Femur (tissue), 1 donor: ENCODE results near the gene LAMA2.

Experiments
- DNase-seq: peaks from one replicate; pipeline ENCODE4 v3.0.0-alpha.2; 2017

Gene LAMA2

DNA sequence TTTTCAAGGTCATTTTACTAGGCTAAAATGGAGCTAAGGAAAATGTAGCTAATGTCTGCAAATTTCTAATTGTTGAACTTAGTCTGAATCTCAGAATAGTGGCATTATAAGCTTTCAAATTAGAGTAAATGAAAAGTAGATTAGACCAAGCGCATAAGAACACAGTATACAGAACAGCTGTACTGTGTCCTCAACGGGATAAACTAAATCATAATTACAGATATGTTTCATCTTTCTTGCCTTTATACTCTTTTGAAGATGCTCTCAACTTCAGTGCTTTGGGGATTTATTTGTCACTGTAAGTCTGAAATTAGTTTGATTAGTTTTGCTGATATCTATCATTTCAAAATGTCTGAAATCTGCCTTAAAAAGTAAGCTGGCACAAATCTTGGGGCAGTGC is 305.4 kb downstream of the LAMA2 start:
- DNase-seq: no peak

DNA sequence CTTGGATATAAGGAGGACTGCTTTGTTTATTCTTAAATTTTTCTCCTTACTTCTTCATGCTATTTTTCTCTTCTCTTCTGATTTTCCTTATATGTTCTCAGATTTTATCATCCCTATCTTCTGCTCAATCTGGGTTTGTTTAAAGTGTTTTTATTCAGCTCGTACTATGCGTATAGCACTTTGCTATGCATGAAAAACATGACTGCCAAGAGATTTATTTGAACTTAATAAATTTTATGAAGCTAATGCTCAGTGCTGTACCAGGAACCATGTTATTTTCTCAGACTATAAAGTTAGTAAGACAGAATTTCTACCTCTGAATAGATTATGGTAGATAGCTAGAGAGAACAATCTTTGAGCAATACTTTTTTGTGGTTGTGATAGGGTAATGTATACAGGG is 305.9 kb downstream of the LAMA2 start:
- DNase-seq: no peak

DNA sequence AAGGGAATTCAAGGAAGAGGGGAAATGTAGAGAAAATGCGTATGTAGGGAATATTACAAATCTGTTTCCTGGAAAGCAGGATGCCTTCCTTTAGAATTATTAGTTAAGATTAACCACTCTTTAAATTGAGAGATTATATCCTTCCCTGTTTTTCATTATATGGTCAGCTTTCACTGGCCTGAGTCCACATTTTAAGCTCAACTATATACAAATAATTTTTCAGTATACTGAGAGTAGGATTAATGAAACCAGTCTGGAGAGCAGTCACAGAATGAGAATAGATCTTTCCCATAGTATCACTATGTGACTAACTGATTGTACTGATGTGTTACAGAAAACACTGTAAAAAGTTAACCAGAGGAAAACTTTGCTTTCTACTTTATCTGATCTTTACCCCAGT is 306.3 kb downstream of the LAMA2 start:
- DNase-seq: no peak

DNA sequence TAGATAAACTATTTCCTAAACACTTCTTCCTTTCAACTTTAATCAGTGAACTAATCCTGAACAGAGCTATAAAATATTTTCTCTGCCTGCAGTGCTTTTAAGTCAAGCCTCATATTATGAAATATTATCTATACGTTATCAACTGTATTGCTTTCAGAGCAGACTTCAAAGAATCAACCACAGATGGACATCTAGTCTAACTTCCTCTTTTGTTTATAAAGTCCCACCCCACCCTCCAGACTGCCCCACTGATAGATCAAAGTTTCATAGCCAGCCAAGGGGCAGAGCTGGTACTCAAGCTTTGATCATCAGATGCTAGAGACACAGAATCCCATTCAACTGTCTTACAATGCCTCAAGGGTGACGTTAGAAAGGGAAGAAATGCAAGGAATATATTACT is 308.3 kb downstream of the LAMA2 start:
- DNase-seq: no peak

DNA sequence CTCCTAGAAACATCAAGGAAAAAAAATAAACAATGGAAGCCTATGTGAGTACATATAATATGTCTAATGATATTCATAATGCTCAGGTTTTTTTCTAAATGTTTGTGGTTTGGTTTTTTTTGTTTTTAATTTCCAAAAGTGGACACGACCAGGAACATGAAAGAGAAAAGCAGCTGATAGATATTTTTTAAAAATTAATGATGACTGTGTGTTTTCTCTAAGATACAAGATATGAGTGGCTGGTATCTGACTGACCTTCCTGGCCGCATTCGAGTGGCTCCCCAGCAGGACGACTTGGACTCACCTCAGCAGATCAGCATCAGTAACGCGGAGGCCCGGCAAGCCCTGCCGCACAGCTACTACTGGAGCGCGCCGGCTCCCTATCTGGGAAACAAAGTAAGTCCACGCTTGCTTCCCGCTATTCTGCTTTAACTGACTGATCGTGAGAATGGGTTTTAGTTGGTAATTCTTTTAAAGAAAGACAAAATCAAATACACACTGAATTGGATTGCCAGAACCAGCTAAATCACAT is 309.6 kb downstream of the LAMA2 start:
- DNase-seq: no peak

DNA sequence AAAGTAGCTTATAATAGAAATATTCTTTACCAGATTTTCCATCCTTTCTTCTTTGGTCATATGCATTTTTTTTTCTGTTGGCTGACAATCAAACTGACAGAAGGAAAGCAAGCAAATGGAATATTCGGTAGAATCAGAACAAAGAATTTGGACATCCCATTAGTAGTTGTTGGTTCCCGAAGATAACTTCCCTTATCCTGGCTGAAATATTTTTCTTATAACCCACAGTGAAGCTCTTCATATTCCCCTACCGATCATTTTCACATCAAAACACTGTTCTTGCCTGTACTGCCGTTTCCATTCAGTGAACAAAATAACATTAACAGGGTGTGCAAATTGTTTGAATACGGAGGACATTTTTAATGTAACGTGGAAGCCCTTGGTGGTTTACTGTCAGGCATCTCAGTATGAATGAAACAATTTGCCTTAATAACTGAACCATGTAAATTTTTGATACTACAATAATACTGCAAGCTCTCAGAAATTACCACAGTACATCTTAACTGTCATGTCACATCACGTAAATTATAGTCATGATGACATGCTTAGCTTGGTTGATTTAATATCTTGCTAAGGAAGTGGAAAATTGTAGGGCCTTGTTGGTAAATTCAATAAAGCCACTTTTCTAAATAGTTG is 311.5 kb downstream of the LAMA2 start:
- no peak for DNase-seq

DNA sequence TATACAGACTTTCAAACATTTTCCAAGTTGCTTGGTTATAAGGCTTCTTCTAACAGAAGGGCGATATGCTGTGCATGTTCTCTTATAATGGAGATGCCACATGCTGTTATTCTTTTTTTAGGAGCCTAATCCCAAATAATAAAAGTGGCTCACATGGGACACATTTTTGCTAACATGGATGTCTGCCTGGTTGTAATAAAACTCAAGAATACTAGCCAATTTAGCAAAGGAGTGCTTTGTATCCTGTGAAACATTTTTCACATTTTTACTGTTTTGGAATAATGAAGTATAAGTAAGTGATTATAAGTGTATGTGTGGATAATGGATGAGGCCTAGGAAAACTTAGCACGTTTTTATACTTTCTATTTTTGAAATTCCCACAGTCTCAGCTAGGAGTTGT is 312.2 kb downstream of the LAMA2 start:
- DNase-seq: no peak

DNA sequence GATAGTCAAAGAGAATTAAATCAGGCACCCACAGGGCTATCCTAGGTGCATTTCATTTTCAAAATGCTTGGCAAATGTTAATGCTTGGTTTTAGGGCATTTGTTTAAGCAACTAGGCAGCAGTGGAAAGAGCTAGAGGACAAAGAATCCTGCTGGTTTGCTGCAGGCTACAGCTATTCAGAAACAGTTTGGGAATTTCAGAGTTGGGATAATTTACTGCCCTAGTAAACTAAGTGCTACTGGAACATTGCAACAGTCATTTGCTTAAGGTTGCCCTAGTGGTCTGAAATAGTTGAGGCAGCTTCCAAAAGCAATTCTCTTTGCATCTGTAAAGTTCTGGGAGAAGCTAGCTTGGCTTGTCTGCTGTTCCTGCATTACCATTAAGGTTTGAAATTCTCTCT is 312.7 kb downstream of the LAMA2 start:
- DNase-seq: no peak

DNA sequence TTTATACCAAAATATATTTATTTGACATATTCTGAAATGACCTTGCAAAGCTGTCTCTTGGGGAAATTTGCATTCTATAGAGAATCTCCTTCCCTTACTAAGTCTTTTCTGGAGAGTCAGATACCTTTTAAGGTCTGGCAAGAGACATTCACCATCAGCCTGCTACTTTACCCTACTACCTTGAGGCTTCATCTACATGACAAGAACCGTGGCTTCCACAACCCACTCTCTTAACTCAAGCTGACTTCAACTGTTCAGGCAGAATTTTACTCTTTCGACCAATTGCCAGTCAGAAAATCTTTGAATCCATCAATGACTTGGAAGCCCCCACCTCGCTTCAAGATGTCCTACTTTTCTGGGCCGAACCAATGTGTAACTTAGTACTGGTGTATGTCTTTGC is 314.2 kb downstream of the LAMA2 start:
- DNase-seq: no peak

DNA sequence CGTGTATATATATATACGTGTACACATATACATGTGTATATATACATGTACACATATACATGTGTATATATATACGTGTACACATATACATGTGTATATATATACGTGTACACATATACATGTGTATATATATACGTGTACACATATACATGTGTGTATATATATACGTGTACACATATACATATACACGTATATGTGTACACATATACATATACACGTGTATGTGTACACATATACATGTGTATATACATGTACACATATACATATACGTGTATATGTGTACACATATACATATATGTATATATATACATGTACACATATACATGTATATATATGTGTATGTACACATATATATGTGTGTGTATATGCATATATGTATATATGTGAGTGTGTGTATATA is 317.2 kb downstream of the LAMA2 start:
- DNase-seq: no peak

DNA sequence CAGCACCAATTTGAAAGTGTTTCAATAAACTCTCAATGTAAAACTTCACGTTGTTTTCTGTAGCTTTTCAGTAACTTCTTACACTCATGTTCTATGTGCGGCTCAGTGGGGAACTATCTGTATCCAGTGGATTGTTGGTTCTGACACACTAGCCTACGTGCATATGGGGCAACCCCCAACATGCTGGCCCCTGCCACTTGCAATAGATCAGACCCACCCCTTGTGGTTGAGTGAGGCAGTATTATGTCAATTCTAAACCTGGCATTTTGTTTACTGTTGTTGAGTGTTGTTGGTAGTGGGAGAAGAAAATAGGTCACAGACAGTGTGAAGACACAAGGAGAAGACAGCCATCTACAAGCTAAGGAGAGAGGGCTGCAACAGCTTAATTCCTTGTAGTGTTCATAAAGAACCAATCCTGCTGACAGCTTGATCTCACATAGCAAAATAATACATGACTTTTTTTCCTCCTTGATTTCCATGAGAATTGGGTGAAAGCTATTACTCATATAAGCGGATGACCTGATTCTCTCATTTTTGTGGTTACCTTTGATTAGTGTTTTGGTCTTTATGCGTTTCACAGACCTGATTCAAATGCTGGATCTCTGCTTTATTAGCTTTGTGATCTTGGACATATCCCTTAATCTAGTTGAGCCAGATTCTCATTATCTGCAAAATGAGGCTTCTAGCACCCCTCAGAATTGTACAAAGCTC is 320.4 kb downstream of the LAMA2 start:
- DNase-seq: no peak

DNA sequence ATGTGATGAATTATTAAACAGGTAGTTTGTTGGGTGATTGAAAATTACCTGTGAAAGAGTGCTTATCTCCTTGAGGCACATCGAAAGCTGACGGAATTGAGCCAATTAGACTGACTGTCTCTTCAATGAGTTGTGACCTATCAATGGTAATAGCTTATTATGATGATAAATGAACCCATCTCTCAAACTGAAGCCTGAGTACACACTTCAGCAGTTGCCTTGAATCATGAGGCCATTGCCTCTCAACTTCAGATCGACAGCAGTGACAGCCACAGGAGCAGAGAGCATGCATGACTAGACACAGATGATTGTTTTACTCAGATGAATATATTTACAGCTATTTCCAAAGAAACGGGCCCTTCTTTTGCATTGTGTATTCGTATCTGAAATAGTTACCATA is 323.9 kb downstream of the LAMA2 start:
- DNase-seq: no peak

DNA sequence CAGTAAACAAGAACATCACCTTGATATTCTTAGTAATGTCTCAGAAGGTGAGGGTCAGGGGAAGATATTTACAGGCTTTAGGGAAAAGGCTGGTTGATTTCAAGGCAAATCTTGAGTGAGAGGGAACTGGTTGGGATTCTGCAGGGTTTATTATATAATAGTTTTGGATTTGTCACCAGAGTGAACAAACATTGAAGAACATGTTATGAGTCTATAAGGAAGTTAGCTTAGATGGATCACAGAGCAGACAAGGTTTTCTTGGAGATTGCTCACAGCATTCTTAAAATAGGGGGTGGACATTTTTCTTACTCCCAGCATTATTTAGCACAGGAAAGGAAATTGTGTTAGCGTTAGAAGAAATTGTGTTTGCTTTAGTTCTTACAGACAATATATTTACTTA is 324.9 kb downstream of the LAMA2 start:
- DNase-seq: no peak

DNA sequence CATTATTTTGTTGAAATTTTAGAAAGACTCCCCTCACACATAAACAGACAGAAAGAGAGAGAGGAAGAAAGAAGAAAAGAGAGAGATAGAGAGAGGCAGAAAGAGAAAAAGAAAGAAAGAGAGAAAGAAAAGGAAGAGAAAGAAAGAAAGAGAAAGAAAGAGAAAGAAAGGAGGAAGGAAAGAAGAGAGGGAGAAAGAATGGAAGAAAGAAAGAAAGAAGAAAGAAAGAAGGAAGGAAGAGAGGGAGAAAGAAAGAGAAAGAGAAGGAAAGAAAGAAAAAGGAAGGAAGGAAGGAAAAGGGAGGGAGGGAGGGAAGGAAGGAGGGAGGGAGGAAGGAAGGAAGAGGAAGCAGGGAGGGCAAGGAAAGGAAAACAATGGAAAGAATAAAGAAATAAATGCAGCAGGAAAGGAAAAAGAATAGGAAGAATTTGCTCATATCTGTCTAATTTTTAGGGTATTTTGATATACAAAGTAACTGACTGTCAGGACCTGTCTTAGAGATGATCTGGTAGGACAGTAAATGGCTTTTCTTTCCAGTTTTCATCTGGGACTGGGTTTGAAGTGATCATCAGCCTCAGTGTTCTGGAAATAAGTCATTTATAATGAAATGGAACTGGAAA is 325.6 kb downstream of the LAMA2 start:
- no peak for DNase-seq

DNA sequence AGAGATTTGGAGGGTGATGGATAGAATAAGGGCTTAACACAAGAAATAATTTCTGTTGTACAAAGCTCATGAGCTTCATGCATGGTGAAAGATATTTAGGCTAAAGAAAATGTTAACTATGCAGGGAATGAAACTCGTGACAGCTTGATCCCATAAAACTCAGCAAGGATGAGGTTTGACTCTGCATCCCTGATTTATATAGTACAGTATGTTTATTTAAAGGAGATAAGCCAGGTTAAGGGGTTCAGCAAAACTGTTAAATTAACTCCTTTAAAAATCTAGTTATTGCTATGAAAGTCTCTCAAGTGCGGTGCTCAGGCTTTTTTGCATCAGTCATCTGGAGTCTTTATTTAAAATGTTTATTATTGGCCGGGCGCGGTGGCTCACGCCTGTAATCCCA is 326.4 kb downstream of the LAMA2 start:
- no peak for DNase-seq

DNA sequence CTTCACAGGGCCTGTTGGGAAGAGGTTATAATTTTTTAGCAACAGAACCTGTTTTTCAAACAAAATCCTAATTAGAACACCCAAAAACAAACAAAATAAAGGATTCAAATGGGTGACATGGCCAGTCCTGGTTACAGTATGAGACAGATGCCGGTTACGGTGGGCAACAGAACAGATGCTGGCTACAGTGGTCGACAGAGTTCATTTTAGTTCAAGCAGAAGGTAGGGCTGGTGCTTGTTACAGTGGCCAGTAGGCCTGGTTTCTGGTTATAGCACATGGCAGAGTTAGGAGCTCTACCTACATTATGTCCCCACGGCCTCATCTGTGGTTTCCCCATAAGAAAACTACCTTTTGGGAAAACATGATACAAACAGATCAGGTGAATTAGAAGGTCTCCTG is 327.7 kb downstream of the LAMA2 start:
- DNase-seq: no peak

DNA sequence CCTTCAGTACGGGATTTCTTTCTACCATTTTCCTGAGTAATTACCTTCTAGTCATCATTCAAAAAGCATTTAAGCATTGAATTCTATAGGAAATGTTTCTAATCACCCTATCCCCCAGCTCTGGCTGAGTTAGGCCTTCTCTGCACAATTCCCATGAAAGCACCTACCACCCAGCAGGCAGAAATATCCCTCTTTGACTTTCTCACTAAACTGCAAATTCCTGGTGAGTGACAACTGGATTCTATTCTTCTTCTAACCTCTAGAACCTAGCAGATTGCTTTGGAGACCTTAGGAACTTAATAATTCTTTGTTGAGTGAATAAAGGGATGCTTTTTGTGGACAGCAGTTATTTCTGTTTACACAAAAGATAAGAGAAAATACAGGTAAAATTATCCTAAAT is 328.7 kb downstream of the LAMA2 start:
- DNase-seq: no peak

DNA sequence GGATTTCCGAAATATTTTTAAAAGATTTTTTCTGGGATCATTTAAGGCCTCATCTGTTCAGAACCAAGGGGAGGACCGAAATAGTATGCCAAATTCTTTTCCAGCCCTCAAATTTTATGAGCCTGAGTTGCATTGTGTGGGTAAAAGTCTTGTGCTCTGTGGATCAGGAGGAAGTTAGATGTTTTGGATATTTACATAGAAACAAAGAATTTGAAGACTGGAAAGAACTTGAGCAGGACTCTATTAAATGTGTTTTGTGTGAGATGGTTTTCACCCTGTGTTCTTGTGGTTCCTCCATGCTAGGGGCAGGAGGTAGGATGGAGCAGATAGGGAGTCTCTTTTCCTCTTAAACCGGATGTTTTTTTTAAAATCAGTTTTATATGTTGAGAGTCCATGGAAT is 329.1 kb downstream of the LAMA2 start:
- no peak for DNase-seq

DNA sequence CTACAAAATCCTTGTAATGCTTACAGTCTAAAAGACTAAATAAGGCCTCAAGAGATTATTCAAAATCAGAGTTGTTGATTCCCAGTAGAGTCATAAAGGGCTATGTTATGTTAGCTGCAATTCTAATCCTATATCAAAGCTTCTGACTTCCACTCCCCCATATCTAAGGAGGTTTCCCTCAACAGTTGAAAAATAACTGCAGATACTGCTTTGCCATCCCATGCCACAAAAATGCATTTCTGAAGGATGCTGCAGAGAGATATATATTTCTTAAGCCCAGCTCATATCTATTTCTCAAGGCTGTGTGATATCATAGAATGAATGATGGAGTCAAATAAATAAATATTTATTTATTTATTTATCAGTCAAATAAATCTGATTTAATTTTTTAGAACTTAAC is 332.3 kb downstream of the LAMA2 start:
- no peak for DNase-seq

DNA sequence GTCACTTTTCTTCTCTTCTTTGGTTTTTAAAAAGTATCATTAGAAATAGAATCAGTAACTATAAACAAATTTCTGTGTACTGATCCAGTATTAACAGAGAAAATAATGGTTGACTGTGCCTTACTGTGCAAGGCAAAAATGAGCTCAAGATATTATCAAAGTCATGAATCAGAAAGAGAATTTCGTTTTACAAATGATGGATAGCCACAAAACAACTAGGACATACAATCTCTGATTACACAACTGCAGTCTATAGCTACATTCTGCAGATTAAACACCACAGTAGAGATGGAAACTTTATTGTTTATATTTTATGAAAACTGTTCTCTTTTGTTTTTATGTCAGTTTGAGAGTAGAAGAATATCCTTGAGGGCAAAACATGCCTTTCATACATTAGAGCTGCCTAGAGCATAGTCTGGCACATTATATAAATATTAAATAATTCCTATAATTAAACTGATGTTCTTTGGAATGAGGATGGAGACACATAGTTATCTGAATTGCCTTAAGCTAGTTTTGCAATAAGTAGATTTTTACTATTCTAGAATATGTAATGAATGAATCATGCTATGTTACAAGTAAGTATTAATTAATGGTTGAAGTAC is 333.1 kb downstream of the LAMA2 start:
- DNase-seq: no peak

DNA sequence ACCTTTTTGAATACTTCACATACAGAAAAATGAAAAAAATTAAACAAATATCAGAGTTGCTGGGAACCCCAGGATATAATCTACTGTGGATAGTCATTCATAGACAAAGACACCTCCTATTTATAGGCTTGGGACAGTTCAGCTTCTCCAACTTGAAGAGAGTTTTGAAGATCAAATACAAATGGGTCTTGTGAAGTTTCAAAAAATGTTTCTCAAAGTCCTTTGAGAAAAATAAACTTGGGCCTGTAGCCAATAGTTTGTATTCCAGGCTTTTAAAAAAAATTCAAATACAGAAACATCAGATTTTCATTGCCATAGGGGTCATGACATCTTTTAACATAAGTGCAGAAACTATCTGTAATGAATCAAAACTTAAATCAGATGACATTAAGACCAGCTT is 334.8 kb downstream of the LAMA2 start:
- no peak for DNase-seq

DNA sequence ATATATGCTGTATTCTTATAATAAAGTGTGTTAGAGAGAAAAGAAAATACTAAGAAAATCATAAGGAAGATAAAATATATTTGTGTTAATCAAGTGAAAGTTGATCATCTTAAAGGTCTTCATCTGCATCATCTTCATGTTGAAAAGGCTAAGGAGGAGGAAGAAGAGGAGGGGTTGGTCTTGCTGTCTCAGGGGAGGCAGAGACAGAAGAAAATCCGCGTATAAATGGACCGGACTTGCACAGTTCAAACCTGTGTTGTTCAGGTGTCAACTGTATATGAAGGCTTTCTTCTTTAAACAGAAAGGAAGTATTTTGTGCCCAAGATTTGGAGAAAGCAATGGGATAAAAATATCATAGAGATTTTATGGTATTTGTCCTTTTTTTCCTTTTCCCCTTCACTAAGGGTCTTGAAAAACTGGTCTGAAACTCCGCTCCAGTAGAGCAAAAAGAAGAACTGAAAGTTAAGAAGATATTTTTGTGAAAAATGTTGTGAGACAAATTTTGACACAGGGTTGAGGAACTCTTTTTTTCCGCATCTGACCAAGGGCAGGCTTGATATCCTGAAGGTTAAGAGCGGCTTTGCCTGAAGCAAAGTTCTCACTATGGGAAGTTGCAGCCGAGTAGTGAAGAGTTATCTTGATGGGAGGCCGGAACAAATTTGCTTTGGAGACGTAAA is 350.7 kb downstream of the LAMA2 start:
- DNase-seq: no peak
